ENCODE measurements around the gene SLC15A1. TPM values are rescaled to one million over a fixed set of nuclear protein-coding genes. Genes with fewer than 3 reads are reported as not detected.

SLC15A1 gene
- total RNA-seq, 2 experiments from 2014 or later, result not detected

- TF ChIP-seq CTCF (IDR thresholded peaks at IDR 0.05), result no peak
- Histone ChIP-seq H3K4me3 (ENCODE audit: low read length) (no peak overlapping the region), H3K27ac (ENCODE audit: low read depth in 1 of 2, low read length in 2 of 2) (no peak overlapping the region), H3K4me1 (ENCODE audit: insufficient read depth, low read length) (peaks cover under 1% of the 10 kb centered on the region), H3K27me3 (ENCODE audit: control insufficient read depth in 1 of 2, insufficient read depth in 2 of 2, low read length in 2 of 2) (peaks cover 0 to 4% of the 10 kb centered on the region in 2 experiments), H3K36me3 (ENCODE audit: insufficient read depth, low read length) (no peaks in the 10 kb centered on the region), H3K9me3 (ENCODE audit: control insufficient read depth in 1 of 2, insufficient read depth in 1 of 2, low read length in 2 of 2) (no peaks in the 10 kb centered on the region)
- ChIA-PET POLR2A (no interaction called here), CTCF (interaction anchor here (0.7 kb wide), 1 partner anchor 150 kb away, joined by 3 read pairs; no protein-coding TSS in a partner anchor)
- Mint-ChIP-seq H3K4me1 (ENCODE audit: low read depth) (peaks cover 5% of the 10 kb centered on the region), H3K27me3 (no peaks in the 10 kb centered on the region), H3K27ac (no peak overlapping the region), H3K9me3 (no peaks in the 10 kb centered on the region), H3K36me3 (ENCODE audit: low read depth) (no peaks in the 10 kb centered on the region), H3K4me3 (no peak overlapping the region)
- DNase-seq (no peak), ATAC-seq (ENCODE audit: poor library complexity) (no peak)
- intact Hi-C loops (cut with DNase I, micrococcal nuclease), result no loop called here
These were observed 104.3 kb downstream of the SLC15A1 start for GRCh38 chr13:98648141-98648540.

GRCh38 chr13:98647121-98647520, 105.4 kb downstream of the SLC15A1 start:
- TF ChIP-seq CTCF (IDR thresholded peaks at IDR 0.05), result no peak
- no peak for DNase-seq

GRCh38 chr13:98643479-98643878, 109.0 kb downstream of the SLC15A1 start:
- peaks cover 0 to 4% of the 10 kb centered on the region in 2 experiments for H3K27me3 ChIP-seq (ENCODE audit: control insufficient read depth in 1 of 2, insufficient read depth in 2 of 2, low read length in 2 of 2)
- no peak overlapping the region for H3K4me3 ChIP-seq (ENCODE audit: low read length)
- ATAC-seq (ENCODE audit: poor library complexity) (no peak), DNase-seq (no peak)
- H3K9me3 ChIP-seq (ENCODE audit: control insufficient read depth in 1 of 2, insufficient read depth in 1 of 2, low read length in 2 of 2), result no peaks in the 10 kb centered on the region
- CTCF ChIA-PET, result interaction anchor here (1.4 kb wide), 1 partner anchor 8 kb away, joined by 4 read pairs; no protein-coding TSS in a partner anchor
- Mint-ChIP-seq H3K9me3 (no peaks in the 10 kb centered on the region), H3K4me1 (ENCODE audit: low read depth) (no peaks in the 10 kb centered on the region), H3K4me3 (no peak overlapping the region), H3K27me3 (no peaks in the 10 kb centered on the region), H3K27ac (no peak overlapping the region), H3K36me3 (ENCODE audit: low read depth) (no peaks in the 10 kb centered on the region)
- POLR2A ChIA-PET, result no interaction called here
- TF ChIP-seq CTCF (IDR thresholded peaks at IDR 0.05), result no peak
- H3K4me1 ChIP-seq (ENCODE audit: insufficient read depth, low read length), result no peaks in the 10 kb centered on the region
- intact Hi-C loops (cut with DNase I, micrococcal nuclease), result no loop called here
- H3K27ac ChIP-seq (ENCODE audit: low read depth in 1 of 2, low read length in 2 of 2), result no peak overlapping the region
- H3K36me3 ChIP-seq (ENCODE audit: insufficient read depth, low read length), result no peaks in the 10 kb centered on the region

More at GRCh38 chr13:98647121-98647520, 105.4 kb downstream of the SLC15A1 start:
- CTCF ChIA-PET, result no interaction called here
- intact Hi-C loops (cut with DNase I, micrococcal nuclease), result no loop called here
- Histone ChIP-seq H3K9me3 (ENCODE audit: control insufficient read depth in 1 of 2, insufficient read depth in 1 of 2, low read length in 2 of 2) (no peaks in the 10 kb centered on the region), H3K4me3 (ENCODE audit: low read length) (no peak overlapping the region), H3K36me3 (ENCODE audit: insufficient read depth, low read length) (no peaks in the 10 kb centered on the region), H3K27me3 (ENCODE audit: control insufficient read depth in 1 of 2, insufficient read depth in 2 of 2, low read length in 2 of 2) (peaks cover 0 to 4% of the 10 kb centered on the region in 2 experiments), H3K27ac (ENCODE audit: low read depth in 1 of 2, low read length in 2 of 2) (no peak overlapping the region), H3K4me1 (ENCODE audit: insufficient read depth, low read length) (no peaks in the 10 kb centered on the region)
- Mint-ChIP-seq H3K36me3 (ENCODE audit: low read depth) (no peaks in the 10 kb centered on the region), H3K4me1 (ENCODE audit: low read depth) (no peaks in the 10 kb centered on the region), H3K4me3 (no peak overlapping the region), H3K27ac (no peak overlapping the region), H3K9me3 (no peaks in the 10 kb centered on the region), H3K27me3 (no peaks in the 10 kb centered on the region)
- ATAC-seq (ENCODE audit: poor library complexity), result no peak
- POLR2A ChIA-PET, result no interaction called here

Data from CD4-positive, alpha-beta T cell (primary cell).